Urinary bladder (tissue), 4 donors: Measurements from ENCODE around the gene SLC23A2. TPM values are rescaled to one million over a fixed set of nuclear protein-coding genes. Genes with fewer than 3 reads are reported as not detected.
"Not testable (repeated sequence)": the region's sequence is repeated elsewhere in the genome, so short reads cannot be mapped to it uniquely, and the experiment has no call there.

Source experiments
- DNase-seq: peaks from one replicate; pipeline ENCODE4 v3.0.0-alpha.2; 2015; ENCODE audit errors: extremely low spot score
- H3K27ac ChIP-seq: one replicate; pipeline ENCODE4 v1.5.1; 2013; ENCODE audit warnings: low read depth, mild to moderate bottlenecking, moderate library complexity
- H3K36me3 ChIP-seq: one replicate; pipeline ENCODE4 v1.6.1; 2013; ENCODE audit warnings: mild to moderate bottlenecking, moderate library complexity; ENCODE audit not compliant: insufficient read depth
- H3K4me1 ChIP-seq: one replicate; pipeline ENCODE4 v1.6.1; 2013; ENCODE audit warnings: mild to moderate bottlenecking, moderate library complexity; ENCODE audit not compliant: insufficient read depth
- H3K4me3 ChIP-seq: one replicate; pipeline ENCODE4 v1.5.1; 2013; ENCODE audit warnings: low read depth, low read length
- WGBS: extraction: QIAGEN DNeasy Blood & Tissue Kit; methylation state at CpG from one replicate; pipeline ENCODE4 v1.1.7; 2013; 5-methylcytosine and 5-hydroxymethylcytosine counted together
- polyA plus RNA-seq: library from polyadenylated mRNA; stranded (reverse); fragments of 200-250 nt; gene quantifications from one replicate; pipeline ENCODE4 v1.2.3, GENCODE V29; 2013
- total RNA-seq: library from RNA; depleted of rRNA; stranded (reverse); fragments of >200 nt; gene quantifications from one replicate; pipeline ENCODE4 v1.2.3, GENCODE V29; 2014
- donor health status: healthy with polysubstance abuse.
- donor health status: healthy.

SLC23A2 gene
- total and polyA plus RNA-seq, 2 donors = 17.5 to 22.7 TPM

DNA sequence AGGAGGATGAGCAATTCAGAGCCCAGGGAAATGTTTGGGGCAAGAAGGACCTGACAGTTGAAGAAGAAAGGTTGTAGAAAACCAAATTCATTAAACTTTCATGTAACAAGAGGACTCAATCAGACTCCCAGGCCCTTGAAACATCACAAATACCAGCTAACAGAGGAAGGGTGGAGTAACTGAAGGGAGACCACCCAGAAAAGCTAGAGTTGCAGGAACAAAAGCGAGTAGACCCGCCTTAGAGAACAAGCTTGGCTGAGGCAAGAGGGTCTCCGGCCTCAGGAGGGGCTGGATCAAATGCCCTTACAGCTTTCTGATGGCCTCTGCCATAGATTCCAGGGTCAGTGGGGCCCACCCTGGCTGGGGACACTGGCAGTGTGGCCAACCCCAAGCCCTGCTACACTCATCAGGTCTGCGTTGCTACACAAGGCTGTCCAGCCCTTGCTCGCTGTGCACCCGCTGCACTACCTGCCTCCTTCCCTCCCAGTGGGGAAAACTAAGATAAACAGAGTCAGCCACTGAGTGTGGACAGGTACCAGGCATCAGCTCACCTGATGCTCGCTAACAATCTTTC lies 110.0 kb downstream of the SLC23A2 start:
- no peaks in the 10 kb centered on the region for H3K36me3 ChIP-seq
- DNase-seq = no peak
- H3K4me1 ChIP-seq = no peaks in the 10 kb centered on the region
- 93% methylated on average over 7 of the region's 7 CpGs for WGBS
- no peak overlapping the region for H3K27ac ChIP-seq
- no peak overlapping the region for H3K4me3 ChIP-seq

DNA sequence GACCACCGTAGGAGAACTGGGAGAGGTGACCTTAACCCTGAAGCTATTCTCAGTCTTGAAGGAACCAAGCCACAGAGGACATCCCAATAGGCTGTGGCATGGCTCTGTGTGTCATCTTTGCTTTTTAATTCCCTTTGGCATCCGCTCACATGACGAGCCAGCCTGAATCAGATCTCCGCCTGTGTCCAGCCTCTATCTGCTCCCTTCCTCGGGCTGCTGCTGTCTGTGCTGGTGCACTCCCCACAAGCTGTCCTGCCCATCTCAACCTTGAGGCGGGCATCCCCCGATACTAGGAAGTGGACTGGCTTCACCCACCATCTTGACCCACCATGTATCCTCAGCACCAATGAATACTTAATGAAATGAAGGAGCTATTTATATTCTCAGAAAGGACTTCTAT lies 111.9 kb downstream of the SLC23A2 start:
- DNase-seq = no peak
- WGBS = 96% methylated on average over 7 of the region's 7 CpGs
- Histone ChIP-seq H3K27ac (no peak overlapping the region), H3K4me3 (no peak overlapping the region), H3K4me1 (no peaks in the 10 kb centered on the region), H3K36me3 (no peaks in the 10 kb centered on the region)

DNA sequence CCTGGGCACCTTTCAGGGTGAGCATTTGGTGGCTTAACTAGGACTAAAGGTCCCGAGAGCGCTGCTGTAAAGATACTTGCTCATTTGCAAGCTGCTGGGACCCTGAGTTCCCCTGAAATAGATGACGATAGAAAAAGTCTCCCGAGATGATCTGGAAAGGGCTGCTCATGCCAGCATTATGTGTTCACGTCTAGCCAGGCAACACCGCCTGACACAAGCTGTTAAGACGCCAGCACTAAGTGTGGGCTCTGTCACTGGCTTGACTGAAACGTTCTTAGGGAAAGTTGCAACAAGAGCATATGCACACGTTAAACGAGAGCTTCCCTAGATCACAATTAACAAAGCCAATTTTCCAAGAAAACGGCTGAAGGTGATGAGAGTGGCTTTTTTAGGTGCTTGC lies 113.7 kb downstream of the SLC23A2 start:
- WGBS = 89% methylated on average over 11 of the region's 11 CpGs
- no peak for DNase-seq
- H3K36me3 ChIP-seq = peaks cover 3% of the 10 kb centered on the region
- no peak overlapping the region for H3K27ac ChIP-seq
- H3K4me1 ChIP-seq = no peaks in the 10 kb centered on the region
- no peak overlapping the region for H3K4me3 ChIP-seq

DNA sequence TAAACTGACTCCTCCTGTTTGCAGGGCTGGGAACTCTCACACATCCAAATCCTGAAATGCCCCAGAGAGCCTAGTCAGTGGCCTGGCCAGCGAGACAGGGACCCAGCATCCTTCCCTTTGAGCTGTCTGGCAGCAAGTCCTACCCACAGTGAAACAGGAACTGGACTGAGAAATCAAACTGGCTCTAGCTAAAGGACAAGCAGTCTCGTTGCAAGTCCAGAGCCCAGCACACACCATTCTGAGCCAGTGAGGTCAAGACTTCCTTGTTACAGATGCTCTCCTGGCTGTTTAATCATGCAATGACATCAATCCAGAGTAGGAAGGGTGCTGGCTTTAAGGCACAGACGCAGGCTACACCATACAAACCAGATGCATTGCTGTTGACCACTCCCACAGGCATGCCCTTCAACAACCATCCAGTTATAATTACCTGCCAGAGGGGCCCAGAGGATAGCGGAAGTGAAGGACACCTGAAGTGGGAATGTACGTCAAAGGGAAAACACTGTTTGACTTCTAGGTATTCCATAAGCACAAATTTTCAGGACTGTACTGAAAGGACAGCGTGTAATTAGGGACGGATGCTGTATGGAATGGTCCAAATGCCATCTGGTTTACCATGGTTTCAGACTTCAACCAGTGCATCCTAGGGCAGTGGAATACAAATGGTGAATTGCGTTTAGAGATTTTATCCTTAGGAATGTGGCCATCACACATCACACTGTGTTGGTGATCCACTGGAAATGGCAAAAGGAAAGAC lies 114.4 kb downstream of the SLC23A2 start:
- Histone ChIP-seq H3K27ac (no peak overlapping the region), H3K4me3 (no peak overlapping the region), H3K4me1 (no peaks in the 10 kb centered on the region), H3K36me3 (peaks cover 3% of the 10 kb centered on the region)
- WGBS = 84% methylated on average over 8 of the region's 8 CpGs
- DNase-seq = no peak

DNA sequence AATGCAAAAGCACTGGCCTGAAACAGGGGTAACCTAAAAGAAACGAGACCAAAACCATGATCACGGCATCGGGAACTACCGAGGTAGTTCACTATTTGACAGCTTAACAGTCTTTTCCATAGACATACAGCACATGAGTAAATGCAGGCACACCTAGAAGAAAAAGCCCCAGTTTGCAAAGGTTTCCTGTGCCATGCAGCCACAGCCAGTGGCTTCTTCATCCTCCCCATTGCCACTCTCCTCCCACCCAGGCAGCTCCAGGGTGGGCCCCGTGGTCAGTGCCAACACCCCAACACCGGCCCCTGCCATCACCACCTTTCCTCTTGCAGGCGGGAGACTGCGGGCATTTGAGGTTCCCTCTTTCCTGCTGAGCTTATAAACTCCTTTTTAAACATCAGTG lies 115.4 kb downstream of the SLC23A2 start:
- no peaks in the 10 kb centered on the region for H3K4me1 ChIP-seq
- H3K36me3 ChIP-seq = peaks cover 3% of the 10 kb centered on the region
- 75% methylated on average over 8 of the region's 8 CpGs for WGBS
- H3K4me3 ChIP-seq = no peak overlapping the region
- DNase-seq = no peak
- H3K27ac ChIP-seq = no peak overlapping the region

DNA sequence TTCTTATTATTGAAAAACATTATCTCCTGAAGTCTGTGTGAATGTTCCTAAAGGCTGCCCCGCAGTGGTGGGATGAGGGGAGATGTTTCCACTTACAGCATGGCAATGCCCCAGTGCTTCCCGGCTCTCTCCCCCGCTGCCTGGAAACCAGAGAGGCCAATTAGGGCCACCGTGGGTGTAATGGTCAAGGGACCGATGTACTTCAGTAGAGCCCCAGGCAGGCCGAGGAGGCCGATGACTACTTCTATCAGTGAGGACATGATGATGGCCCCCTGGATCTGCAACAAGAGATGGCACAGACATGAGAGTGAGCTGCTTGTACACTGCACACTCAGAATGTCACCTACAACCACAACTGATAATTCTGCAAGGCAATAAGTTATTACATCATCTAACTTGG lies 117.8 kb downstream of the SLC23A2 start:
- no peak overlapping the region for H3K27ac ChIP-seq
- H3K4me3 ChIP-seq = no peak overlapping the region
- H3K4me1 ChIP-seq = no peaks in the 10 kb centered on the region
- WGBS = 85% methylated on average over 7 of the region's 7 CpGs
- no peak for DNase-seq
- H3K36me3 ChIP-seq = peaks cover 3% of the 10 kb centered on the region

DNA sequence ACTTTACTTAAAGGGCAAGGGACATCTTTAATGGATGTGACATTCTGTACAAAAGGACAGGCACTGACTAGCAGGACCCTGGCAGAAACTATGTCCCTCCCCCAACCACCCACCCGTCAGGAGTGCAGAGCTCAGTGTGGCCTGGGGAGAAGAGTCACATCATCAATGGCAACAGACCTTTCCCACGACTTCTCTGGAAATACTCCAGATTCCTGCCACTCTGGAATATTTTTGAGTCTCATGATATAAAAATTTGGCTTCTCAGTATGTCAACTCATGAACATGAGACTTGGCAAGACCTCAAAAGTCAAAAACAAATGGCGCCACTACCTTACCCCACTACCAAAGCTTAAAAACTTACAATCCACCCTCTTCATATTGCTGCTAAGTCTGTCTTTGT lies 118.3 kb downstream of the SLC23A2 start:
- no peak for DNase-seq
- H3K4me3 ChIP-seq = no peak overlapping the region
- WGBS = 87% methylated on average over 3 of the region's 3 CpGs
- no peaks in the 10 kb centered on the region for H3K4me1 ChIP-seq
- no peak overlapping the region for H3K27ac ChIP-seq
- H3K36me3 ChIP-seq = peaks cover 3% of the 10 kb centered on the region

DNA sequence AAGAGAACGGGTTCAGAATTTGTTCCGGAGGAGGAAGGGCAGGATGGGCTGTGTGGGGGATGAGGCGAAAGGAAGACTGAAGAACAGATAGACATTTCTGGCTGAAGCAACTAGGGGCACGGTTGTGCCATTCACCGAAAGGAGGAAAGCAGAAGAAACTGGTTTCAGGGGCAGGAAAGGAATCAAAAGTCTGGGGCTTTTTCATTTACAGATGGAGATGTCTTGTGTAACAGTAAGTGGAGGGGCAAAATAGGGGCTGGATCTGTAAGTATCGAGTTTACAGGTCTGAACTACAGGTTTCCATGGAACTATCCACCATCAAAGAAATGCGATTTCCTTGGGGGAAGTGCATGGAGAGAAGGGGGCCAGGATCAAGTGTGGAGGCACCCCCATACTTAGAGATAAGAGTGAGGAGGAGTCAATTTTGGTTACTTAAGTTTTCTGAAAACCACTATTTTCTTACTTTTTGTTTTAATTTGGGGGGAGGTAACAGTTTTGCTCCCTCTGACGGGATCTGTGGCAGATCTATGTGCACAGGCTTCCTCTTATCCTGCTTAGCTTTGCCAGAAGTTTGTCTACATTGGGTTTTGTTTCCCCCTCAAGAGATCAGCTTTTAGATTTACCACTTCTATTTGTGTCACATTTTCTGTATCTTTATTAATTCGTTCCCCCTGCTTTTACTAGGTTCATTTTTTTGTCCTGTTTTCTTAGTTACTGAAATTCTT lies 120.1 kb downstream of the SLC23A2 start:
- no peak for DNase-seq
- H3K27ac ChIP-seq = no peak overlapping the region
- peaks cover 3% of the 10 kb centered on the region for H3K36me3 ChIP-seq
- WGBS = 90% methylated on average over 9 of the region's 9 CpGs
- H3K4me3 ChIP-seq = no peak overlapping the region
- no peaks in the 10 kb centered on the region for H3K4me1 ChIP-seq

DNA sequence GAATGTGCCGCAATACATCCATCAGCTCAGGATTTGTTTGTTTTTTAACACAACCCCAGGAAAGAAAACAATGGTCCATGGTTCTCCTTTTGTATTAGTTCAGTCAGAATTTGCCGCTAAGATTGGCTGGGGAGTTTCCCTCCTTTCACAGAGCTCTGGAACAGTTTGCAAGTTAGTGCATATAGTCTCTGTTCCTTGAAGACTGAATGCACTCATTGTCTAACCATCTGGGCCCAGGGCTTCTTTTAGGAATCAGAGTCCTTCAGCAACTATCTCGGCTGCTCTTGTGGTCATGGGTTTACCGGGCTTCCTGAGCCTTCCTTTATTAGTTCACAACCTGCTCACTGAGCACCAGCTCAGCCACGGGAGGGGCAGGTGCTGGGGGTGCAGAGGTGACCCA lies 121.3 kb downstream of the SLC23A2 start:
- H3K27ac ChIP-seq = no peak overlapping the region

DNA sequence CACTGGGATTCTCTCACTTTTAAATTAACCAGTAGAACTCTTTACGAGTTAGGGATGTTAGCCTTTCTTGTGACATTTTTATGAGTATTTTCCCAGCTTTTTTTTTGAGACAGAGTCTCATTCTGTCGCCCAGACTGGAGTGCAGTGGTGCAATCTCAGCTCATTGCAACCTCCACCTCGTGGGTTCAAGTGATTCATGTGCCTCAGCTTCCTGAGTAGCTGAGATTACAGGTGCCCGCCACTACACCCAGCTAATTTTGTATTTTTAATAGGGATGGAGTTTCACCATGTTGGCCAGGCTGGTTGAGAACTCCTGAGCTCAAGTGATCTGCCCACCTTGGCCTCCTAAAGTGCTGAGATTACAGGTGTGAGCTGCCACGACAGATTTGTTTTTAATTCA lies 123.2 kb downstream of the SLC23A2 start:
- not testable (repeated sequence) for DNase-seq, H3K4me3 ChIP-seq, H3K27ac ChIP-seq, H3K36me3 ChIP-seq, H3K4me1 ChIP-seq
- WGBS = 80% methylated on average over 5 of the region's 5 CpGs

More for the DNA sequence above, 121.3 kb downstream of the SLC23A2 start:
- no peaks in the 10 kb centered on the region for H3K4me1 ChIP-seq
- peaks cover 3% of the 10 kb centered on the region for H3K36me3 ChIP-seq
- whole genome bisulfite sequencing = 83% methylated on average over 5 of the region's 5 CpGs
- no peak overlapping the region for H3K4me3 ChIP-seq
- no peak for DNase-seq

DNA sequence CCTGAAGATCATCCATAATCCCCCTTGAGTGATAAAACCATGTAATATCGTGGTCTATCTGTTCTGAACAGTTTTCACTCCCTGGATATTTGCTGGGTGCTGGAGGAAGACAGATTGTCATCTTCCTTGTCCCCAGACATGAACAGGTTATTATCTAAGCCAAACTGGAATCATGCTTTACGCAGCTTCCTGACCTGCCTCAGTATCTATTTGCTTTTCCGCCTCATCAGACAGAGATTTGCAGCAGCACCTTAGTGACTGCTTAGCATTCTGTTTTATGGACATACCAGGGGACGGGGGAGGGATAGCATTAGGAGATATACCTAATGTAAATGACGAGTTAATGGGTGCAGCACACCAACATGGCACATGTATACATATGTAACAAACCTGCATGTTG lies 124.6 kb downstream of the SLC23A2 start:
- H3K36me3 ChIP-seq = no peaks in the 10 kb centered on the region

DNA sequence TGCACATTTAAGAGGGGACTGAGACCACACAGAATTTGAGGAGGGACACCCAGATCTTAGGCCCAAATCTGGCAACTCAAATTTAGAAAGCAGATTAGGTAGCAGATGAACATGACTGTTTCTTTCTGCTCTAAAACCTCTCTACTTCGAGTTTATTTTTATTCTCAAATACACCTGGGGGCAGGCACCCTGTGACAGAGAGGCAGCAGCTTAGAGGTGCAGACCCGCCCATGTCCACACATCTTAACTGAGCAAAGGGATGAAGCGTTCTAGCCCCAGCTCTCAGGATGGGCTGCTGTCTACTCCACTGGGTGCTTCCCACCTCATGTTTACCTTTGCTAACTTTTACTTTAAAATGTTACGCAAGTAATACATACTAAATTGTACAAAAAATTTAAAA lies 125.0 kb downstream of the SLC23A2 start:
- H3K36me3 ChIP-seq = no peaks in the 10 kb centered on the region

More for the DNA sequence above, 124.6 kb downstream of the SLC23A2 start:
- DNase-seq = no peak
- WGBS = 86% methylated on average over 5 of the region's 5 CpGs
- H3K4me3 ChIP-seq = no peak overlapping the region
- H3K4me1 ChIP-seq = no peaks in the 10 kb centered on the region
- no peak overlapping the region for H3K27ac ChIP-seq

DNA sequence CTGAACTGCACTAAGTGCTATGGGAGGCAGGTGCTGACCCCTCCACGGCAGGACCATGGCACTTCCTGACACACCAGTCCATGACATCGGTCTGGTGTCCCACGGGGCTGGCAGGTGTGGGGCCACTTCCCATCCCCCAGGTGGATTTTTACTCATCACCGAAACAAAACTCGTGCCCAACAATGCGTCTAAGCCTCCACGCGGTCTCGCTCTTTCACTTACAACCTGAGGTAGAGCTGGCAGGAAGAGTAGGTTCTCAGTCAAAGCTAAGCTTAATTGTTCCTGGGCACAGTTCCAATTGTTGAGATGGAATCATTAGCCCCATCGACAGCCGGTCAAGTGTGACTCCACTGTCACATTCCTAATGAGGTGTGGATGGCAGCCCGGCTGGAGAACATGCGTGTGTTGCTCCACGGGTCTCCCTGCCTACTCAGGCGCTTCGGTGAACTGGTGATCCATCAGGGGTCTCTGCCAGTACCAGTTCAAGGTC lies 125.7 kb downstream of the SLC23A2 start:
- no peaks in the 10 kb centered on the region for H3K36me3 ChIP-seq

More for the DNA sequence above, 125.0 kb downstream of the SLC23A2 start:
- Histone ChIP-seq H3K4me3 (no peak overlapping the region), H3K4me1 (no peaks in the 10 kb centered on the region), H3K27ac (no peak overlapping the region)
- DNase-seq = no peak
- WGBS = 90% methylated on average over 4 of the region's 4 CpGs

DNA sequence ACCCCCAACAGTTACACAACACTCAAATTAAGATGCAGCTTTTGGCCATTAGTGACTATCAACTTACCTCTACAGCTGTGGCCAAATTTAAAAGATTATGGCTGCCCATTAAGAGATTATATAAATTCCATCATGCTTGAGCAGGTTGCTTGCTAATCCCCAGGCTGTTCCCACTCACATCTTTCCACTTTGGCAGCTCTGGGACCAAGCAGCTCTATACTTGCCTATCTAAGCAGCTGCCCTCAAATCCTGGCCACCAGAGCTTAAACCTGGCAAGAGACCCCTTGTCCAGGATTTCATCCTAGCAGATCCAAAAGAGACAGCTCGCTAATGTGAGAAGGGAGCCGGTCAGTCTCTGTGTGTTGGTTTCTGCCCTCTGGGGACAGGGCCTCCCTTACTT lies 127.9 kb downstream of the SLC23A2 start:
- DNase-seq = no peak
- no peaks in the 10 kb centered on the region for H3K36me3 ChIP-seq
- no peak overlapping the region for H3K27ac ChIP-seq
- H3K4me1 ChIP-seq = no peaks in the 10 kb centered on the region
- WGBS = 98% methylated on average over 2 of the region's 2 CpGs
- H3K4me3 ChIP-seq = no peak overlapping the region

More for the DNA sequence above, 125.7 kb downstream of the SLC23A2 start:
- Histone ChIP-seq H3K4me3 (no peak overlapping the region), H3K27ac (no peak overlapping the region), H3K4me1 (no peaks in the 10 kb centered on the region)
- 89% methylated on average over 16 of the region's 16 CpGs for WGBS
- no peak for DNase-seq
